Prostate gland (tissue), 2 donors: ENCODE data around the gene ERMARD.

Experiments
- POLR2A ChIP-seq: fragments of 450-650 bp; IDR thresholded peaks from one replicate; pipeline ENCODE4 v1.6.1; 2016; ENCODE audit warnings: antibody characterized with exemption, mild to moderate bottlenecking
- POLR2AphosphoS5 ChIP-seq: sonication (generic); formaldehyde crosslinking; IDR thresholded peaks from one replicate; pipeline ENCODE4 v1.6.1; 2017; ENCODE audit warnings: antibody characterized with exemption
- TF ChIP-seq, protein P1 (sequence below), 4 experiments: fragments of 200-600 bp in 2 of 4; fragments of 450-650 bp in 2 of 4; sonication (generic) in 2 of 4; IDR thresholded peaks; 1 replicate in 3 of 4; 2 replicates in 1 of 4; pipeline ENCODE4 v1.5.1; 2016 to 2019; ENCODE audit warnings: antibody characterized with exemption in 4 of 4, mild to moderate bottlenecking in 2 of 4, moderate library complexity in 2 of 4

DNA sequence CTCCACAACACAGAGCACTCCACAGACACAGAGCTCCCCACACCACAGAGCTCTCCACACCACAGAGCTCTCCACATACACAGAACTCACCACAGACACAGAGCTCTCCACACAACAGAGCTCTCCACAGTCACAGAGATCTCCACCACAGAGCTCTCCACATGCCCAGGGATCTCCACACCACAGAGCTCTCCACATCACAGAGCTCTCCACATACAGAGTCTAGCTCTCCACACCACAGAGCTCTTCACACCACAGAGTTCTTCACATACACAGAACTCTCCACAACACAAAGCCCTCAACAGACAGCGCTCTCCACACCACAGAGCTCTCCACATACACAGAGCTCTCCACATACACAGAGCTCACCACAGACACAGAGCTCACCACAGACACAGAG is 55.3 kb downstream of the ERMARD start:
- TF ChIP-seq, protein P1, sequence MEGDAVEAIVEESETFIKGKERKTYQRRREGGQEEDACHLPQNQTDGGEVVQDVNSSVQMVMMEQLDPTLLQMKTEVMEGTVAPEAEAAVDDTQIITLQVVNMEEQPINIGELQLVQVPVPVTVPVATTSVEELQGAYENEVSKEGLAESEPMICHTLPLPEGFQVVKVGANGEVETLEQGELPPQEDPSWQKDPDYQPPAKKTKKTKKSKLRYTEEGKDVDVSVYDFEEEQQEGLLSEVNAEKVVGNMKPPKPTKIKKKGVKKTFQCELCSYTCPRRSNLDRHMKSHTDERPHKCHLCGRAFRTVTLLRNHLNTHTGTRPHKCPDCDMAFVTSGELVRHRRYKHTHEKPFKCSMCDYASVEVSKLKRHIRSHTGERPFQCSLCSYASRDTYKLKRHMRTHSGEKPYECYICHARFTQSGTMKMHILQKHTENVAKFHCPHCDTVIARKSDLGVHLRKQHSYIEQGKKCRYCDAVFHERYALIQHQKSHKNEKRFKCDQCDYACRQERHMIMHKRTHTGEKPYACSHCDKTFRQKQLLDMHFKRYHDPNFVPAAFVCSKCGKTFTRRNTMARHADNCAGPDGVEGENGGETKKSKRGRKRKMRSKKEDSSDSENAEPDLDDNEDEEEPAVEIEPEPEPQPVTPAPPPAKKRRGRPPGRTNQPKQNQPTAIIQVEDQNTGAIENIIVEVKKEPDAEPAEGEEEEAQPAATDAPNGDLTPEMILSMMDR (IDR thresholded peaks at IDR 0.05), result no peak
- TF ChIP-seq POLR2AphosphoS5 (no peak), POLR2A (no peak)
